Measurements from ENCODE around the gene PSMB5. TPM values are rescaled to one million over a fixed set of nuclear protein-coding genes. Genes with fewer than 3 reads are reported as not detected.

Gene PSMB5
- polyA plus RNA-seq (2013, experiment 1 of 2; ENCODE audit: insufficient read length): 253 TPM
- polyA plus RNA-seq (2013, experiment 2 of 2; ENCODE audit: insufficient read length): 250 TPM

GRCh38 chr14:23034498-23035302 is at the start of gene PSMB5:
Gene PSMB5 (minus strand): TSS chr14:23034900. CDS start chr14:23034881, 19 bp downstream.
- DNase-seq: peak; percentile 93

GRCh38 chr14:23080474-23080873 is 45.8 kb upstream of the PSMB5 start:
- DNase-seq: no peak

GRCh38 chr14:23079716-23080115 is 45.0 kb upstream of the PSMB5 start:
- DNase-seq: peak; percentile 49

GRCh38 chr14:23078692-23079116 is 44.0 kb upstream of the PSMB5 start:
- peak; percentile 86 for DNase-seq

GRCh38 chr14:23077962-23078361 is 43.3 kb upstream of the PSMB5 start:
- no peak for DNase-seq

GRCh38 chr14:23076785-23077408 is 42.2 kb upstream of the PSMB5 start:
- DNase-seq: no peak

GRCh38 chr14:23074906-23075305 is 40.2 kb upstream of the PSMB5 start:
- no peak for DNase-seq

GRCh38 chr14:23071921-23072539 is 37.3 kb upstream of the PSMB5 start:
- DNase-seq: no peak

GRCh38 chr14:23071244-23071920 is 36.7 kb upstream of the PSMB5 start:
- DNase-seq: peak; percentile 94

GRCh38 chr14:23070262-23071129 is 35.8 kb upstream of the PSMB5 start:
- no peak for DNase-seq

- DNase-seq: no peak
Measured at GRCh38 chr14:23069413-23069806, 34.7 kb upstream of the PSMB5 start.

GRCh38 chr14:23068789-23069412 is 34.2 kb upstream of the PSMB5 start:
- peak; percentile 91 for DNase-seq

GRCh38 chr14:23067847-23068788 is 33.4 kb upstream of the PSMB5 start:
- no peak for DNase-seq

GRCh38 chr14:23066855-23067744 is 32.4 kb upstream of the PSMB5 start:
- no peak for DNase-seq

- no peak for DNase-seq
Measured at GRCh38 chr14:23066368-23066767, 31.7 kb upstream of the PSMB5 start.

GRCh38 chr14:23063601-23064000 is 28.9 kb upstream of the PSMB5 start:
- DNase-seq: no peak

GRCh38 chr14:23062002-23062401 is 27.3 kb upstream of the PSMB5 start:
- peak; percentile 95 for DNase-seq

GRCh38 chr14:23060536-23061260 is 26.0 kb upstream of the PSMB5 start:
- DNase-seq: no peak

Data from fibroblast of skin of scalp (primary cell).